Activated naive CD8-positive, alpha-beta T cell treated with anti-CD3 and anti-CD28 coated beads, Interleukin-2, amount 50 U/mL, for 24 hours (primary cell): ENCODE results near the gene SKIC2.
"Not testable (repeated sequence)": the region's sequence is repeated elsewhere in the genome, so short reads cannot be mapped to it uniquely, and the experiment has no call there.

Source experiments
- ATAC-seq: fragments of 150-1000 bp; cut with Tn5 transposase; one replicate; pipeline ENCODE4 v1.10.0; 2021
- DNase-seq: peaks from one replicate; pipeline ENCODE4 v3.0.0; 2021
- H3K27ac Mint-ChIP-seq: one replicate; pipeline ENCODE4 v1.8.0; 2021; ENCODE audit warnings: mild to moderate bottlenecking, mixed read lengths
- H3K27me3 Mint-ChIP-seq: one replicate; pipeline ENCODE4 v1.8.0; 2021; ENCODE audit warnings: mixed read lengths
- H3K36me3 Mint-ChIP-seq: one replicate; pipeline ENCODE4 v1.8.0; 2021; ENCODE audit warnings: low read depth, mixed read lengths
- H3K4me1 Mint-ChIP-seq: one replicate; pipeline ENCODE4 v1.8.0; 2021; ENCODE audit warnings: mixed read lengths
- H3K4me3 Mint-ChIP-seq: one replicate; pipeline ENCODE4 v1.8.0; 2021; ENCODE audit warnings: mild to moderate bottlenecking, moderate library complexity, mixed read lengths
- H3K9me3 Mint-ChIP-seq: one replicate; pipeline ENCODE4 v1.8.0; 2021; ENCODE audit warnings: mixed read lengths

Gene SKIC2

GRCh38 chr6:31932137-31932536, 26.8 kb upstream of the SKIC2 start:
- not testable (repeated sequence) for H3K36me3 Mint-ChIP-seq, H3K27me3 Mint-ChIP-seq, H3K9me3 Mint-ChIP-seq, DNase-seq, H3K4me1 Mint-ChIP-seq, H3K4me3 Mint-ChIP-seq, H3K27ac Mint-ChIP-seq, ATAC-seq

DNA sequence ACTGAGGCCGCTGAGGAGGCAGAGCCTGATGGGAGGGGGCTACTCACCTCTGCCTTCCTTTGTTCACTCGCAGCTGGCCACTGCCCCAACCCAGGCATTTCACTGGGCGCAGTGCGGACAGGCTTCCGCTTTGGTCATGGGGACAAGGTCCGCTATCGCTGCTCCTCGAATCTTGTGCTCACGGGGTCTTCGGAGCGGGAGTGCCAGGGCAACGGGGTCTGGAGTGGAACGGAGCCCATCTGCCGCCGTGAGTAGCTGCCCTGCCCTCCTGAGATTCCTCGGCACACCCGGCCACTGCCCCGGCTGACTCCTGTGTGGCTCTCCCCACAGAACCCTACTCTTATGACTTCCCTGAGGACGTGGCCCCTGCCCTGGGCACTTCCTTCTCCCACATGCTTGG, 25.4 kb upstream of the SKIC2 start:
- Mint-ChIP-seq H3K9me3 (no peaks in the 10 kb centered on the region), H3K36me3 (no peaks in the 10 kb centered on the region), H3K27ac (no peak overlapping the region), H3K4me3 (no peak overlapping the region), H3K4me1 (no peaks in the 10 kb centered on the region), H3K27me3 (no peaks in the 10 kb centered on the region)
- DNase-seq = no peak
- ATAC-seq = no peak

- ATAC-seq (no peak), DNase-seq (no peak)
- Mint-ChIP-seq H3K27me3 (no peaks in the 10 kb centered on the region), H3K4me1 (no peaks in the 10 kb centered on the region), H3K9me3 (no peaks in the 10 kb centered on the region), H3K4me3 (no peak overlapping the region), H3K36me3 (no peaks in the 10 kb centered on the region), H3K27ac (no peak overlapping the region)
Measured at GRCh38 chr6:31935021-31935420, 24.0 kb upstream of the SKIC2 start.

DNA sequence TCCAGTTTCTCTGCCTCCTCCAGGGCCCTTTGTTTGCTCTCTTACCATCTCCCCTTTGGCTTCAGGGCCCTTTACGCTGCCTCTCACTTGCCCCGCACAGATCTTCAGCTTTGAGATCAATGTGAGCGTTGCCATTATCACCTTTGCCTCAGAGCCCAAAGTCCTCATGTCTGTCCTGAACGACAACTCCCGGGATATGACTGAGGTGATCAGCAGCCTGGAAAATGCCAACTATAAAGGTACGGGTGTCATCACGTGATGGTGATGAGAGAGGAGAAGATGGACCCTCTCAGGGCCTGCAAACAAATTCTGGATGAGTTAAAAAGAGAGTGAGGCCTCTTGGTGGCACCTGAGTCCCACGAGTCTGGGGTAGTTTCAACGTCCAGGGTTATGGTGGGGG, 23.2 kb upstream of the SKIC2 start:
- no peaks in the 10 kb centered on the region for H3K4me1 Mint-ChIP-seq
- ATAC-seq (no peak), DNase-seq (no peak)
- H3K4me3 Mint-ChIP-seq = no peak overlapping the region
- no peak overlapping the region for H3K27ac Mint-ChIP-seq
- no peaks in the 10 kb centered on the region for H3K36me3 Mint-ChIP-seq
- H3K9me3 Mint-ChIP-seq = no peaks in the 10 kb centered on the region
- H3K27me3 Mint-ChIP-seq = no peaks in the 10 kb centered on the region

DNA sequence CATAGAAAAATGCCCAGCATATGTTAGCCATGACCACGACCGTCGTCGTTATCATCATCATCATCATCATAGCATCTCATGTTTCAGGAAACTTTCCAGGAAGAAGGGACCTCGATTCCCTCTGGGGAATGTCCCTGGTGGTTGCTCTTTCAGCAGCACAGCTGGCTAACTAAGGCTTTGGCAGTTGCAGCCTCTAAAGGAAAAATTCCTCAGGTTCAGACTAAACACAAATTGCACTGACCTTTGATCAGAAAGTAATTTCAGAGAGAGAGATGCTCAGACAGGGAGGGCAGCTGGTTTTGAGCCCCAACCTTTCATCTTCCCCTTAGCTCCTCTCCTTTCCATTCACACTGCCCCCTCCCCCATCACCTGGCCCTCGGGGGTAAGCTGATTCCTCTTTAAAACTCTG, 18.7 kb upstream of the SKIC2 start:
- Mint-ChIP-seq H3K27ac (no peak overlapping the region), H3K36me3 (no peaks in the 10 kb centered on the region), H3K9me3 (no peaks in the 10 kb centered on the region), H3K4me1 (peaks cover under 1% of the 10 kb centered on the region), H3K27me3 (peaks cover 11% of the 10 kb centered on the region), H3K4me3 (no peak overlapping the region)
- DNase-seq = no peak
- ATAC-seq = no peak

DNA sequence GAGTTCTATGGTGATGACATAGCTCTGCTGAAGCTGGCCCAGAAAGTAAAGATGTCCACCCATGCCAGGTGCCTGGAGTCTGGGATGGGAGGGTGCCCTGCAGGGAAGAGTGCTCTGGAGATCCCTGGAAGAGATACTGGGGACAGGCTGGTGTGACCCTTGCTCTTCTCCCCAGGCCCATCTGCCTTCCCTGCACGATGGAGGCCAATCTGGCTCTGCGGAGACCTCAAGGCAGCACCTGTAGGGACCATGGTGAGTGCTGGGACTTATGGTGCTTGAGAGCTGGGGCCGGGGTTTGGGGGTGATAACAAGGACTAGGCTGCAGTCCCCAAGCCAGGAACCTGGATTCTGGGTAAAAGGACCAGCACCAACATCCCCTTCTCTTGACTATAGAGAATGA, 15.2 kb upstream of the SKIC2 start:
- peaks cover 11% of the 10 kb centered on the region for H3K27me3 Mint-ChIP-seq
- no peak overlapping the region for H3K27ac Mint-ChIP-seq
- ATAC-seq = no peak
- no peak for DNase-seq
- no peaks in the 10 kb centered on the region for H3K9me3 Mint-ChIP-seq
- H3K36me3 Mint-ChIP-seq = no peaks in the 10 kb centered on the region
- no peak overlapping the region for H3K4me3 Mint-ChIP-seq
- peaks cover 7% of the 10 kb centered on the region for H3K4me1 Mint-ChIP-seq

DNA sequence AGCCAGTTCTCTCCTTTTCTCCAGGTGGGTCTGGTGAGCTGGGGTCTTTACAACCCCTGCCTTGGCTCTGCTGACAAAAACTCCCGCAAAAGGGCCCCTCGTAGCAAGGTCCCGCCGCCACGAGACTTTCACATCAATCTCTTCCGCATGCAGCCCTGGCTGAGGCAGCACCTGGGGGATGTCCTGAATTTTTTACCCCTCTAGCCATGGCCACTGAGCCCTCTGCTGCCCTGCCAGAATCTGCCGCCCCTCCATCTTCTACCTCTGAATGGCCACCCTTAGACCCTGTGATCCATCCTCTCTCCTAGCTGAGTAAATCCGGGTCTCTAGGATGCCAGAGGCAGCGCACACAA, 13.8 kb upstream of the SKIC2 start:
- no peak for DNase-seq
- Mint-ChIP-seq H3K36me3 (no peaks in the 10 kb centered on the region), H3K4me1 (peaks cover 7% of the 10 kb centered on the region), H3K27me3 (peaks cover 11% of the 10 kb centered on the region), H3K9me3 (no peaks in the 10 kb centered on the region), H3K4me3 (no peak overlapping the region), H3K27ac (no peak overlapping the region)
- no peak for ATAC-seq

DNA sequence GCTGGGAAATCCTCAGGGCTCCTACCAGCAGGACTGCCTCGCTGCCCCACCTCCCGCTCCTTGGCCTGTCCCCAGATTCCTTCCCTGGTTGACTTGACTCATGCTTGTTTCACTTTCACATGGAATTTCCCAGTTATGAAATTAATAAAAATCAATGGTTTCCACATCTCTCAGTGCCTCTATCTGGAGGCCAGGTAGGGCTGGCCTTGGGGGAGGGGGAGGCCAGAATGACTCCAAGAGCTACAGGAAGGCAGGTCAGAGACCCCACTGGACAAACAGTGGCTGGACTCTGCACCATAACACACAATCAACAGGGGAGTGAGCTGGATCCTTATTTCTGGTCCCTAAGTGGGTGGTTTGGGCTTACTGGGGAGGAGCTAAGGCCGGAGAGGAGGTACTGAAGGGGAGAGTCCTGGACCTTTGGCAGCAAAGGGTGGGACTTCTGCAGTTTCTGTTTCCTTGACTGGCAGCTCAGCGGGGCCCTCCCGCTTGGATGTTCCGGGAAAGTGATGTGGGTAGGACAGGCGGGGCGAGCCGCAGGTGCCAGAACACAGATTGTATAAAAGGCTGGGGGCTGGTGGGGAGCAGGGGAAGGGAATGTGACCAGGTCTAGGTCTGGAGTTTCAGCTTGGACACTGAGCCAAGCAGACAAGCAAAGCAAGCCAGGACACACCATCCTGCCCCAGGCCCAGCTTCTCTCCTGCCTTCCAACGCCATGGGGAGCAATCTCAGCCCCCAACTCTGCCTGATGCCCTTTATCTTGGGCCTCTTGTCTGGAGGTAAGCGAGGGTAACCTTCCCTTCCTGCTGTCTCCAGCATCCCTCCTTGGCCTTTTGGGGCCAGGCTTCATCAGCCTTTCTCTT, 13.2 kb upstream of the SKIC2 start, which contains the start of gene CFB:
TSS of gene CFB (plus strand) at position 589 of the 863 bp plus-strand sequence. CDS start at position 716, 127 bp downstream.
- H3K27ac Mint-ChIP-seq = no peak within 1 kb of the TSS
- peak; percentile 25 for ATAC-seq
- no peaks in the 10 kb centered on the region for H3K36me3 Mint-ChIP-seq
- H3K27me3 Mint-ChIP-seq = peaks cover 11% of the 10 kb centered on the region
- H3K4me1 Mint-ChIP-seq = peaks cover 7% of the 10 kb centered on the region
- H3K9me3 Mint-ChIP-seq = no peaks in the 10 kb centered on the region
- H3K4me3 Mint-ChIP-seq = no peak within 1 kb of the TSS
- no peak for DNase-seq

DNA sequence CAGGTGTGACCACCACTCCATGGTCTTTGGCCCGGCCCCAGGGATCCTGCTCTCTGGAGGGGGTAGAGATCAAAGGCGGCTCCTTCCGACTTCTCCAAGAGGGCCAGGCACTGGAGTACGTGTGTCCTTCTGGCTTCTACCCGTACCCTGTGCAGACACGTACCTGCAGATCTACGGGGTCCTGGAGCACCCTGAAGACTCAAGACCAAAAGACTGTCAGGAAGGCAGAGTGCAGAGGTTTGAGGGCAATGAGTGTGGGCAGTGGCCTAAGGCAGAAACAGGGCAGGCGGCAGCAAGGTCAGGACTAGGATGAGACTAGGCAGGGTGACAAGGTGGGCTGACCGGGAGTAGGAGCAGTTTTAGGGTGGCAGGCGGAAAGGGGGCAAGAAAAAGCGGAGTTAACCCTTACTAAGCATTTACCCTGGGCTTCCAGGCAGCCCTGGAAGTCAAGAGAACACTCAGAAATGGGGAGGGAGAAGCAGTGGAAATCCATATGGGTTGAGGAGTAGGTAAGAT, 12.5 kb upstream of the SKIC2 start:
- Mint-ChIP-seq H3K4me3 (no peak overlapping the region), H3K9me3 (no peaks in the 10 kb centered on the region), H3K27me3 (peaks cover 8% of the 10 kb centered on the region), H3K36me3 (peaks cover 3% of the 10 kb centered on the region), H3K27ac (no peak overlapping the region), H3K4me1 (peaks cover 7% of the 10 kb centered on the region)
- no peak for ATAC-seq
- DNase-seq = no peak

- DNase-seq = no peak
- no peak overlapping the region for H3K4me3 Mint-ChIP-seq
- H3K27ac Mint-ChIP-seq = no peak overlapping the region
- H3K27me3 Mint-ChIP-seq = peaks cover 8% of the 10 kb centered on the region
- peaks cover 3% of the 10 kb centered on the region for H3K36me3 Mint-ChIP-seq
- H3K9me3 Mint-ChIP-seq = no peaks in the 10 kb centered on the region
- peaks cover 7% of the 10 kb centered on the region for H3K4me1 Mint-ChIP-seq
- ATAC-seq = no peak
Measured at GRCh38 chr6:31947070-31947675, 11.8 kb upstream of the SKIC2 start.

GRCh38 chr6:31947864-31948263, 11.1 kb upstream of the SKIC2 start:
- Mint-ChIP-seq H3K27me3 (peaks cover 3% of the 10 kb centered on the region), H3K27ac (no peak overlapping the region), H3K9me3 (no peaks in the 10 kb centered on the region), H3K4me3 (no peak overlapping the region), H3K36me3 (peaks cover 3% of the 10 kb centered on the region), H3K4me1 (peaks cover 7% of the 10 kb centered on the region)
- no peak for ATAC-seq
- DNase-seq = no peak

GRCh38 chr6:31948306-31948705, 10.7 kb upstream of the SKIC2 start:
- ATAC-seq (no peak), DNase-seq (no peak)
- Mint-ChIP-seq H3K27ac (no peak overlapping the region), H3K4me3 (no peak overlapping the region), H3K36me3 (peaks cover 5% of the 10 kb centered on the region), H3K9me3 (no peaks in the 10 kb centered on the region), H3K4me1 (peaks cover 7% of the 10 kb centered on the region), H3K27me3 (peaks cover 2% of the 10 kb centered on the region)

DNA sequence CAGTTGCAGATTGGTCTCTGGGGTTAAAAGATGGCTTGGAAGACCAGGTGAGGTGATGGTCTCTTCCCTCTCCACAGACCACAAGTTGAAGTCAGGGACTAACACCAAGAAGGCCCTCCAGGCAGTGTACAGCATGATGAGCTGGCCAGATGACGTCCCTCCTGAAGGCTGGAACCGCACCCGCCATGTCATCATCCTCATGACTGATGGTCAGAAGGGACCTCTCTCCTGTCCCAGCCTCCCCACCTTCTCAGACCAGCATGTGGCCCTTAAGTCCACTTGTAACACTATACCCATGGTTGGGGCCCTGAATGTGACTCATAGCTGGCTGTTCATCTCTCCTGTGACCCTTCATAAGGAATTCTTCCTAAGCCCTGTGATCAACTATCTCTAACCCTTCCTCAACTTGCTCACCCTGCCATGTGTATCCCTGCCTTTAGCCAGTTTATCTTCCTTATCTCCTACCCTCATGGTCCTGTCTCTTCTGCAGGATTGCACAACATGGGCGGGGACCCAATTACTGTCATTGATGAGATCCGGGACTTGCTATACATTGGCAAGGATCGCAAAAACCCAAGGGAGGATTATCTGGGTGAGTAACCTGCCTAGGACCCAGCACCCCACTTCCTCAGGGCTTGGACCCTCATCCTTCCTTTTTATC, 10.1 kb upstream of the SKIC2 start:
- ATAC-seq (no peak), DNase-seq (no peak)

GRCh38 chr6:31949926-31950548, 8.9 kb upstream of the SKIC2 start:
- ATAC-seq (no peak), DNase-seq (no peak)
- peaks cover 2% of the 10 kb centered on the region for H3K27me3 Mint-ChIP-seq
- peaks cover 20% of the 10 kb centered on the region for H3K36me3 Mint-ChIP-seq
- H3K9me3 Mint-ChIP-seq = no peaks in the 10 kb centered on the region
- peaks cover 7% of the 10 kb centered on the region for H3K4me1 Mint-ChIP-seq
- H3K27ac Mint-ChIP-seq = no peak overlapping the region
- no peak overlapping the region for H3K4me3 Mint-ChIP-seq

More for the DNA sequence above, 10.1 kb upstream of the SKIC2 start:
- Mint-ChIP-seq H3K27ac (no peak overlapping the region), H3K4me1 (peaks cover 7% of the 10 kb centered on the region), H3K27me3 (peaks cover 2% of the 10 kb centered on the region), H3K36me3 (peaks cover 11% of the 10 kb centered on the region), H3K9me3 (no peaks in the 10 kb centered on the region), H3K4me3 (no peak overlapping the region)
